CD14-positive monocyte (primary cell): ENCODE data around the gene TMEM205. TPM values are rescaled to one million over a fixed set of nuclear protein-coding genes. Genes with fewer than 3 reads are reported as not detected.

Experiments
- DNase-seq, 3 donors: peaks; one replicate each; pipeline ENCODE4 v3.0.0-alpha.2; 2011 to 2022
- H2AFZ ChIP-seq: 2 replicates; pipeline ENCODE4 v1.6.0; 2012; ENCODE audit warnings: mild to moderate bottlenecking, low read depth, low read length, inconsistent platforms; ENCODE audit not compliant: insufficient read depth, poor library complexity, severe bottlenecking
- H3K27ac ChIP-seq, 2 donors: 1 replicate in 1 of 2; 2 replicates in 1 of 2; pipeline ENCODE4 v1.5.1; 2012 to 2013; ENCODE audit warnings: low read length in 2 of 2, control low read depth in 1 of 2, inconsistent platforms in 1 of 2, low read depth in 1 of 2, mild to moderate bottlenecking in 1 of 2
- H3K27me3 ChIP-seq, 2 donors: one replicate each; pipeline versions ENCODE4 v1.6.0 to v1.6.1; 2011 to 2013; ENCODE audit warnings: low read length in 2 of 2; ENCODE audit not compliant: control insufficient read depth in 2 of 2, insufficient read depth in 2 of 2
- H3K36me3 ChIP-seq, 2 donors: replicated peaks in 1 of 2; 1 replicate in 1 of 2; 2 replicates in 1 of 2; pipeline versions ENCODE4 v1.5.1 to v1.6.1; 2012 to 2013; ENCODE audit warnings: low read length in 2 of 2, control low read depth in 1 of 2, inconsistent platforms in 1 of 2, mild to moderate bottlenecking in 1 of 2; ENCODE audit not compliant: insufficient read depth in 2 of 2, control insufficient read depth in 1 of 2
- H3K4me1 ChIP-seq, 2 donors: 1 replicate in 1 of 2; 2 replicates in 1 of 2; pipeline versions ENCODE4 v1.5.1 to v1.6.1; 2012 to 2013; ENCODE audit warnings: low read length in 2 of 2, control low read depth in 1 of 2, inconsistent platforms in 1 of 2, mild to moderate bottlenecking in 1 of 2, moderate library complexity in 1 of 2; ENCODE audit not compliant: insufficient read depth in 2 of 2, control insufficient read depth in 1 of 2
- H3K4me2 ChIP-seq: replicated peaks from 2 replicates; pipeline ENCODE3; 2012; ENCODE audit warnings: low read length, moderate library complexity, mild to moderate bottlenecking; ENCODE audit not compliant: poor library complexity, severe bottlenecking; ENCODE audit errors: extremely low read depth
- H3K4me3 ChIP-seq, 3 experiments: fragments of 200-600 bp in 1 of 3; sonication (generic) in 1 of 3; replicated peaks in 1 of 3; 1 replicate in 2 of 3; 2 replicates in 1 of 3; pipeline ENCODE4 v1.5.1; 2011 to 2013; ENCODE audit warnings: low read length in 3 of 3, mild to moderate bottlenecking in 3 of 3, control low read depth in 2 of 3, low read depth in 2 of 3, inconsistent platforms in 1 of 3, moderate library complexity in 1 of 3
- H3K79me2 ChIP-seq: 2 replicates; pipeline ENCODE4 v1.6.0; 2012; ENCODE audit warnings: mild to moderate bottlenecking, control low read depth, inconsistent platforms, low read length, moderate library complexity; ENCODE audit not compliant: insufficient read depth
- H3K9ac ChIP-seq: 2 replicates; pipeline ENCODE4 v1.6.0; 2017; ENCODE audit warnings: low read length, mild to moderate bottlenecking; ENCODE audit not compliant: insufficient read depth, poor library complexity, severe bottlenecking
- H3K9me3 ChIP-seq, 2 donors: replicated peaks in 1 of 2; 1 replicate in 1 of 2; 2 replicates in 1 of 2; pipeline versions ENCODE4 v1.5.1 to v1.6.1; 2012 to 2013; ENCODE audit warnings: low read length in 2 of 2, control low read depth in 1 of 2; ENCODE audit not compliant: control insufficient read depth in 1 of 2, insufficient read depth in 1 of 2
- H4K20me1 ChIP-seq: 2 replicates; pipeline ENCODE4 v1.6.0; 2012; ENCODE audit warnings: mild to moderate bottlenecking, low read length, control low read depth, moderate library complexity; ENCODE audit not compliant: insufficient read depth
- H3K27ac Mint-ChIP-seq, 7 donors: one replicate each; pipeline ENCODE4 v1.8.0; 2020; ENCODE audit warnings: mild to moderate bottlenecking in 7 of 7, mixed read lengths in 7 of 7, moderate library complexity in 6 of 7, inconsistent platforms in 2 of 7
- H3K27me3 Mint-ChIP-seq, 3 donors: one replicate each; pipeline ENCODE4 v1.8.0; 2021 to 2022; ENCODE audit warnings: low read depth in 3 of 3, mild to moderate bottlenecking in 3 of 3, mixed read lengths in 3 of 3, moderate library complexity in 3 of 3, inconsistent platforms in 1 of 3
- H3K36me3 Mint-ChIP-seq, 2 donors: one replicate each; pipeline ENCODE4 v1.8.0; 2020; ENCODE audit warnings: mixed read lengths in 2 of 2, inconsistent platforms in 1 of 2, mild to moderate bottlenecking in 1 of 2
- H3K4me1 Mint-ChIP-seq: one replicate; pipeline ENCODE4 v1.8.0; 2020; ENCODE audit warnings: mild to moderate bottlenecking, mixed read lengths
- H3K4me3 Mint-ChIP-seq, 2 donors: one replicate each; pipeline ENCODE4 v1.8.0; 2020; ENCODE audit warnings: mild to moderate bottlenecking in 2 of 2, mixed read lengths in 2 of 2, moderate library complexity in 1 of 2
- H3K9me3 Mint-ChIP-seq, 7 donors: one replicate each; pipeline ENCODE4 v1.8.0; 2020 to 2022; ENCODE audit warnings: mixed read lengths in 7 of 7, mild to moderate bottlenecking in 6 of 7, moderate library complexity in 6 of 7, inconsistent platforms in 2 of 7
- CTCF ChIP-seq: fragments of 200-600 bp; IDR thresholded peaks from one replicate; pipeline ENCODE4 v1.8.0; 2022; ENCODE audit warnings: antibody characterized with exemption, mild to moderate bottlenecking
- WGBS: methylation state at CpG from one replicate; pipeline ENCODE4 v1.1.5; 2013; ENCODE audit warnings: missing lambda C conversion rate; ENCODE audit not compliant: insufficient coverage; 5-methylcytosine and 5-hydroxymethylcytosine counted together
- intact Hi-C, 2 donors: fragments of 100-400 bp; cut with micrococcal nuclease; formaldehyde crosslinking; loops; one replicate each; pipeline versions ENCODE4 v1.15.0 to v1.15.1; 2023
- polyA plus RNA-seq, 3 donors: library from polyadenylated mRNA; depleted of rRNA in 1 of 3; unstranded in 2 of 3; stranded (reverse) in 1 of 3; fragments of 300-500 nt in 2 of 3; fragments of >200 nt in 1 of 3; fragmentation: Illumina TruSeq in 2 of 3; gene quantifications; 1 replicate in 2 of 3; 2 replicates in 1 of 3; pipeline ENCODE4 v1.2.3, GENCODE V29; 2012 to 2021

Gene TMEM205
- polyA plus RNA-seq, 3 donors, result 252 to 335 (median 263) TPM

GRCh38 chr19:11306337-11306736 lies 39.7 kb downstream of the TMEM205 start:
- Histone ChIP-seq H3K4me1 (no peaks in the 10 kb centered on the region), H3K9me3 (no peaks in the 10 kb centered on the region), H3K36me3 (peaks cover 11 to 25% of the 10 kb centered on the region in 2 donors), H3K9ac (no peak overlapping the region), H4K20me1 (peaks cover 64% of the 10 kb centered on the region), H3K27me3 (no peaks in the 10 kb centered on the region), H3K79me2 (peaks cover 41% of the 10 kb centered on the region), H3K27ac (no peak overlapping the region), H2AFZ (no peak overlapping the region), H3K4me2 (no peak overlapping the region), H3K4me3 (no peak overlapping the region)
- intact Hi-C loops, result no loop called here
- DNase-seq, result no peak
- peaks cover 25 to 55% of the 10 kb centered on the region in 2 donors for H3K36me3 Mint-ChIP-seq
- TF ChIP-seq CTCF, result no peak
- H3K4me3 Mint-ChIP-seq, result no peak overlapping the region
- H3K27ac Mint-ChIP-seq, result peak overlapping the region in 2 of 7 donors; percentile 26 to 77
- WGBS, result 100% methylated on average over 1 of the region's 9 CpGs
- H3K9me3 Mint-ChIP-seq, result peaks cover 0 to 3% (median 0%) of the 10 kb centered on the region in 7 donors
- peaks cover 0 to 2% (median 2%) of the 10 kb centered on the region in 3 donors for H3K27me3 Mint-ChIP-seq
- H3K4me1 Mint-ChIP-seq, result peaks cover 19% of the 10 kb centered on the region

DNA sequence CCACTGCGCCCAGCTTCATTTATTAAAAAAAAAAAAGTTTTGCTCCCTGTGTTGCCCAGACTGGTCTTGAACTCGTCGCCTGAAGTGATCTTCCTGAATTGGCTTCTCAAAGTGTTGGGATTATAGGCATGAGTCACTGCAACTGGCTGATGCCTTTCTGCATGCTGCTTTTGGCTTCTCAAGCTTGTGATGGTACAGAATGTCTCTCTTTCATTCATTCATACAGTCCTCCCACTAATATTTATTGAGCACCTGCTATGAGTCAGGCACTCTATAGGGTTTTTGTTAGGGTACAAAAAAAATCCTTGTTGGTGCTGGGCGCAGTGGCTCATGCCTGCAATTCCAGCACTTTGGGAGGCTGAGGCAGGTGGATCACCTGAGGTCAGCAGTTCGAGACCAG lies 41.1 kb downstream of the TMEM205 start:
- H3K27me3 Mint-ChIP-seq, result peaks cover 0 to 4% (median 2%) of the 10 kb centered on the region in 3 donors
- 100% methylated on average over 1 of the region's 5 CpGs for WGBS
- H3K4me1 ChIP-seq, result peaks cover 0 to 3% of the 10 kb centered on the region in 2 donors

More for the DNA sequence above, 41.1 kb downstream of the TMEM205 start:
- Mint-ChIP-seq H3K27ac (peak overlapping the region in 1 of 7 donors; percentile 41), H3K36me3 (peaks cover 34 to 59% of the 10 kb centered on the region in 2 donors), H3K4me3 (no peak overlapping the region), H3K4me1 (peaks cover 27% of the 10 kb centered on the region), H3K9me3 (peaks cover 0 to 1% (median 0%) of the 10 kb centered on the region in 7 donors)
- TF ChIP-seq CTCF, result no peak
- Histone ChIP-seq H3K4me2 (no peak overlapping the region), H3K27ac (no peak overlapping the region), H3K27me3 (no peaks in the 10 kb centered on the region), H3K9ac (no peak overlapping the region), H3K9me3 (no peaks in the 10 kb centered on the region), H3K79me2 (peaks cover 27% of the 10 kb centered on the region), H3K4me3 (no peak overlapping the region), H4K20me1 (peaks cover 55% of the 10 kb centered on the region), H3K36me3 (peaks cover 11 to 26% of the 10 kb centered on the region in 2 donors), H2AFZ (no peak overlapping the region)
- intact Hi-C loops, result no loop called here
- DNase-seq, result no peak
